ENCODE measurements around the gene DOCK9. TPM values are rescaled to one million over a fixed set of nuclear protein-coding genes. Genes with fewer than 3 reads are reported as not detected.
A peak's percentile ranks its signal among the peaks of the same experiment; 100 is the strongest.

DOCK9 gene
- total and polyA plus RNA-seq, 5 experiments from 2014 or later, result 6.6 to 211 (median 36.8) TPM

DNA sequence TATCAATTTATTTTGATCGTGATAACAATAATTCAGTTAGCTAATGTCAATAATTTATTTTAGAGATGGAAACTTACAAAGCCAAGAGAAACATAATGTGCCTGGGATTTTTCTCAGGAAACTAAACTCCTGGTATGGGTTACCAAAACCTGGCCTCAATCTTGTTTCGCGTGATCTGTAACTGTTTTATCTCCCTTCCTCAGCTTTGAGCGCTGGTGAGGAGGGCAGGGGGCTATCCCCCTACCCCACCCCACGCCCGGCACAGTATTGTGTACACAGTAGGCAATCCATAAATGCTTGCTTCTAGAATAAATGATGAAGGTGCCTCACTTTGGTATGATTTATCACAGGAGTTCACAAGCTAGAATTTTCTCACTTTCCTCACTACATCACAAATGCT lies 7.7 kb upstream of the DOCK9 start:
- Mint-ChIP-seq H3K4me3 (no peak overlapping the region), H3K27me3 (no peaks in the 10 kb centered on the region), H3K4me1 (peaks cover 33 to 86% (median 75%) of the 10 kb centered on the region in 4 donors), H3K36me3 (peaks cover 0 to 5% (median 0%) of the 10 kb centered on the region in 3 donors), H3K9me3 (no peaks in the 10 kb centered on the region), H3K27ac (peak overlapping the region in 4 of 10 donors; percentile 29 to 83 (median 52))
- no peak for ATAC-seq
- POLR2A ChIA-PET, result interaction anchor here (0.9 kb wide), 1 partner anchor 20 kb away, joined by 3 read pairs; no protein-coding TSS in a partner anchor
- DNase-seq, result no peak

DNA sequence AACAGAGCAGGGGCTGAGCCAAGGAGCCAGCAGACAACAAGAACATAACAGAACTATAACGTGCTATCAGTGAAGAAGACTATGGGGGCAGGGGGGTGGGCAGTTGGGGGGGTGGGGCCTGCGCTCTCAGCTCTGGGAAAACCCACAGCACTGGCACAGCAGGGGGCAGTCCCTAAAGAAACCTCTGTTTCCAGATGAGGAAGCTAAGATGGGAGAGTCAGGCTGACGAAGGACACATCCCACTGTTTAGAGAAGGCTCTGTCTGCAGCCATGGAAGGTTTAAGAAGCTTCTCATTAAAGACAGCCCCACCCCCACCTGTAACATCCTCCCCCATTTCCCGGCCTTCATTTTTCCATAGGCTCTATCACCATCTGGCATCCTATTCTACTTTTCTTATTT lies 7.1 kb upstream of the DOCK9 start:
- H3K4me3 Mint-ChIP-seq, result peak overlapping the region in 1 of 10 donors; percentile 52
- H3K9me3 Mint-ChIP-seq, result no peaks in the 10 kb centered on the region
- POLR2A ChIA-PET, result no interaction called here
- peaks cover 33 to 86% (median 78%) of the 10 kb centered on the region in 4 donors for H3K4me1 Mint-ChIP-seq
- no peaks in the 10 kb centered on the region for H3K27me3 Mint-ChIP-seq
- ATAC-seq, result no peak
- no peak for DNase-seq
- peak overlapping the region in 5 of 10 donors; percentile 25 to 83 (median 37) for H3K27ac Mint-ChIP-seq
- H3K36me3 Mint-ChIP-seq, result peaks cover 0 to 3% (median 0%) of the 10 kb centered on the region in 3 donors

DNA sequence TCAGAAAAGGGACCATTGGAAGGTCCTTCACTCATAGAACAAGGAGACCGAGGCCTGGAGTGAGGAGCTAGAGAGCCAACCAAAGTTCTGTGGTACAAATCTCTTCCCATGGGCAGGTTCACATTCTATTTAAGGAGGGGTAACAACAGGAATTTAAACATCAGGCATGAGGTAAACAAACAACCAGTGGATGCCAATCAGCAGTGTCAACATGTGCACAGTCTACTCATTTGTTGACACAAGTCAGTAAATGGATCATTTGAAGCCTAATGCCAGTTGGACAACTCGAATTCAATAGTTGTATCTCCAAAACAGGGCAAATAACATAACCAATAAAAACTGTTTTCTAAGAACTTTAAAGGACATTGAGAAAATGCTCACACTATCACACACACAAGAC lies 6.3 kb upstream of the DOCK9 start:
- Mint-ChIP-seq H3K36me3 (peaks cover 0 to 2% (median under 1%) of the 10 kb centered on the region in 3 donors), H3K27me3 (no peaks in the 10 kb centered on the region), H3K27ac (peak overlapping the region in 4 of 10 donors; percentile 1 to 52 (median 32)), H3K9me3 (no peaks in the 10 kb centered on the region), H3K4me3 (no peak overlapping the region), H3K4me1 (peaks cover 34 to 81% (median 78%) of the 10 kb centered on the region in 4 donors)
- no peak for DNase-seq
- POLR2A ChIA-PET, result no interaction called here
- no peak for ATAC-seq

DNA sequence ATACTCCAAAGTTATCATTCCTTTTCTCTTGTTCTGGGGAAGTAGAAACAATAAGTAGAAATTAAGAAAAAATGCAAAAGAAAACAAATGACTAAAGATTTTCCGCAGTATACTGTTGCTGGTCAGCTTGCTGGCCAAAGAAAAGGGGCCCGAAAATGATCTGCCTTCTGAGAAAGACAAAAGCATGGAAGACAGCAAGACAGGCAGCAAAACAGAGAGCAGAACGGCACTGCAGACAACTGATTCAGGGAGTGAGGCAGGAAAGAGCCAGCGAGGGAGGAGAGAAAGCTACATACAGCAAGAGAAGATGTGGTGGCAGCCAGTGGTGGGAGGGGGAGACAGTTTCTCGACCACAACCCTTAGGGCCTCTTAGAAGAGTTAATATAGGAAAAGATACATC lies 5.3 kb upstream of the DOCK9 start:
- Mint-ChIP-seq H3K4me1 (peaks cover 35 to 81% (median 78%) of the 10 kb centered on the region in 4 donors), H3K36me3 (peaks cover 0 to 2% (median 2%) of the 10 kb centered on the region in 3 donors), H3K27ac (peak overlapping the region in 8 of 10 donors; percentile 14 to 85 (median 42)), H3K4me3 (peak overlapping the region in 3 of 10 donors; percentile 3 to 44 (median 27)), H3K27me3 (no peaks in the 10 kb centered on the region), H3K9me3 (no peaks in the 10 kb centered on the region)
- peak in 1 of 2 donors; percentile 29 for ATAC-seq
- no peak for DNase-seq
- POLR2A ChIA-PET, result interaction anchor here (0.7 to 1.3 kb wide), 2 partner anchors 17 to 319 kb away, joined by 3 read pairs; no protein-coding TSS in a partner anchor

DNA sequence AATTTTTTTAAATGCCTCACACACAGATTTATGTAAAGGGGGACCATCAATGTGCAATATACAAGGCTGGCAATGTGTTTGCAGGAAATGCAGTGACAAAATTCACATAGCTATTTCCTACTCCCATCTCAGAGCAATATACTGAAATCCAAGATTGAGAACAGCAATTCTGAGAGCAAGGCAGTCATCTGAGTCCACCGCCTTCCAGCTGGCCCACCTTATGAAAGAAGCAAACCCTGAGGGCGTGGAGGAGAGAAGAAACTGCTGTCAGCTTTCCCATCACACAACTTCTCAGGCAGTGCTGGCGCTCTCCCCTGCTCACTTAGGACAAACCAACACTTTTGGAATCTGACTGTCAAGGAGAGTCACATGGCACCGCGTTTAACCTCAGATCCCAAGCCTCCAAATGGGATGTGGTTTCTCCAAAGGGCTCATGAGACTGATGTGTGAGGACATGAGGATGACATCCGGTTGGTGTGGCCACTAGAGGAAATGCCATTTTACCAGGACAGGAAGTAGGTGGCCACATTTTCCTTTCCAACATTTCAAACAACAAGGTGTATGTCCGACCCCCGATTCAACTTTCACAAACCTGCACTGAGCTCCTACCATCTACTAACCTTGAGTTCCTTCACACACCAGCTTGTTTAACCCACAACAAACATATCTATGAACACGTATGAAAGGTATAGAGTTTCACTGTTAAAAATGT lies 3.7 kb upstream of the DOCK9 start:
- POLR2A ChIA-PET, result interaction anchor here (0.8 to 1.3 kb wide), 6 partner anchors 14 to 105 kb away, joined by 3 to 6 read pairs (median 4); no protein-coding TSS in a partner anchor
- peak; percentile 61 to 79 for ATAC-seq

DNA sequence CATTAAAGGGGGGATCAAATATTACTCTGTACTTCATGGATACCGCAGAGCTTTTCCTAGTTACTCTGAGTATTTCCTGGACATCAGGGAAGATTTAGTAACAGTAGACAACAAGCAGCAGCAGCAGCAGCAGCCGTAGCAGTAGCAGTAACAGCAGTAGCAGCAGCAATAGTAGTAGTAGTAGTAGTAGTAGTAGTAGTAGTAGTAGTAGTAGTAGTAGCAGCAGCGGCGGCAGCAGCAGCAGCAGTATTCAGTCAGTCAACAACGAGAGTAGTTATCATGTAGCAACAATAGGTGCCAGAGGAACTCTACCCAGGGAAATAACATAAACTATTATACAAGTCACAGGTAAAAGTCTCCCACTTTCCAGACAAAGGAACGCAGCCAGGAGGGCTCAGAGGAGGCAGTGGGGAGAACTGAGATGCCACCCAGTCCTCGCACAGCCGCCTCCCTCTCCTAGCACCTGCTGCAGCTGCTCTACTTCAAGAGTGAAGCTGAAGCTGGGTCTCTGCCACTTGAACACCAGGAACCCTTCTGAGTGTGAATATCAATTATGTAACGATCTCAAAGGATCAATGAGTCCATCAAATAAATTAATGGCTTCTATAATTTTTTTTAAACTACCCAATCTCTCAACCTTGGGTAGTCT lies 1.3 kb upstream of the DOCK9 start:
- peak overlapping the region in 8 of 10 donors; percentile 1 to 83 (median 62) for H3K27ac Mint-ChIP-seq
- ATAC-seq (no peak), DNase-seq (no peak)
- peaks cover 0 to 4% (median 2%) of the 10 kb centered on the region in 3 donors for H3K36me3 Mint-ChIP-seq
- H3K9me3 Mint-ChIP-seq, result no peaks in the 10 kb centered on the region
- H3K27me3 Mint-ChIP-seq, result no peaks in the 10 kb centered on the region
- peaks cover 44 to 91% (median 84%) of the 10 kb centered on the region in 4 donors for H3K4me1 Mint-ChIP-seq
- POLR2A ChIA-PET, result no interaction called here
- H3K4me3 Mint-ChIP-seq, result peak overlapping the region in 1 of 10 donors; percentile 5

More for the DNA sequence above, 3.7 kb upstream of the DOCK9 start:
- Mint-ChIP-seq H3K36me3 (peaks cover 0 to 2% (median 2%) of the 10 kb centered on the region in 3 donors), H3K27ac (peak overlapping the region; percentile 16 to 82 (median 60)), H3K4me3 (peak overlapping the region; percentile 1 to 59 (median 38)), H3K4me1 (peaks cover 39 to 89% (median 85%) of the 10 kb centered on the region in 4 donors), H3K9me3 (no peaks in the 10 kb centered on the region), H3K27me3 (no peaks in the 10 kb centered on the region)
- peak in 2 of 10 donors; percentile 9 to 32 for DNase-seq

DNA sequence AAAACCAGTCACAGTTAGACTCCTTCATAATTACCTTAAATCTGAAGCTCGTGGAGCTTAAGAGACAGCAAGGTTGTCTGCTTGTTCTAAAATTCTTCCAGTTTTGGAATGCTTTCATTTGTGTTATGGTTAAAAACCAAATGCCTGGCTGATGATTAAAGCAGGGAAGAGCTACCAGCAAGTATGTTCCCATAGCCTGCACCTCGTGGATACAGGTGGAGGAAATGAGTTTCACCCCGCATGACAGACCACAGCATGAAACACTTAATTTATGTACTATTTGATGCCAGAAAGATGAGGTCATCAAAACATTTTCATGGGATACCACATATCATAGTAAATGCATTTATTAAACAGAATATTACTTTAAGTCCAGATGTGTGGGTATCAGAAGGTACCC lies 416 bp upstream of the DOCK9 start:
- POLR2A ChIA-PET, result interaction anchor here (1.5 kb wide), 1 partner anchor 9 kb away, joined by 6 read pairs; no protein-coding TSS in a partner anchor
- peak overlapping the region in 8 of 10 donors; percentile 21 to 65 (median 53) for H3K27ac Mint-ChIP-seq
- H3K27me3 Mint-ChIP-seq, result no peaks in the 10 kb centered on the region
- H3K4me1 Mint-ChIP-seq, result peaks cover 42 to 92% (median 80%) of the 10 kb centered on the region in 4 donors
- no peaks in the 10 kb centered on the region for H3K9me3 Mint-ChIP-seq
- peak overlapping the region in 2 of 10 donors; percentile 23 to 31 for H3K4me3 Mint-ChIP-seq
- ATAC-seq, result no peak
- H3K36me3 Mint-ChIP-seq, result peaks cover 0 to 4% (median 2%) of the 10 kb centered on the region in 3 donors
- no peak for DNase-seq

DNA sequence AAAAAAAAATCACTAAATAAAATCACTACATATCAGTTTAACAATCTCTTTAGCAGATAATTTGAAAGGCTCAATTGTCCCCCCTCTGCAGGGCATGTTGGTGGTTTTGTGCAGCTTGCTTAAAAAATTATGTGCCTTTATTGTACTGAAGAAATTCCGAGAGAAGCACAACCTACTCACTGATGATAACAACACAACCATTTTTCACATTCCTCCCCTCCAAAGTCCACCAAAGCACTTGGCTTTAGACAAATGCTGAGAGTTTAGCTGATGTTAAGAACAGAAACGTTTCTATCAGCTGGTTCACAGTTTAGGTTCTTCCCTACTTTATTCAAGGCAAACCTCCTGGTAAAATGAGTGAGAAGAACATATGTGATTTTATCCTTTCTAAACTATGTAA lies 923 bp downstream of the DOCK9 start:
- peaks cover 33 to 90% (median 73%) of the 10 kb centered on the region in 4 donors for H3K4me1 Mint-ChIP-seq
- POLR2A ChIA-PET, result interaction anchor here (1.1 to 1.9 kb wide), 2 partner anchors 13 to 74 kb away, joined by 6 to 7 read pairs; no protein-coding TSS in a partner anchor
- no peak for ATAC-seq
- no peaks in the 10 kb centered on the region for H3K9me3 Mint-ChIP-seq
- peak overlapping the region in 6 of 10 donors; percentile 15 to 65 (median 44) for H3K27ac Mint-ChIP-seq
- H3K36me3 Mint-ChIP-seq, result peaks cover 0 to 4% (median 2%) of the 10 kb centered on the region in 3 donors
- H3K4me3 Mint-ChIP-seq, result peak overlapping the region in 4 of 10 donors; percentile 3 to 54 (median 16)
- no peaks in the 10 kb centered on the region for H3K27me3 Mint-ChIP-seq
- no peak for DNase-seq

DNA sequence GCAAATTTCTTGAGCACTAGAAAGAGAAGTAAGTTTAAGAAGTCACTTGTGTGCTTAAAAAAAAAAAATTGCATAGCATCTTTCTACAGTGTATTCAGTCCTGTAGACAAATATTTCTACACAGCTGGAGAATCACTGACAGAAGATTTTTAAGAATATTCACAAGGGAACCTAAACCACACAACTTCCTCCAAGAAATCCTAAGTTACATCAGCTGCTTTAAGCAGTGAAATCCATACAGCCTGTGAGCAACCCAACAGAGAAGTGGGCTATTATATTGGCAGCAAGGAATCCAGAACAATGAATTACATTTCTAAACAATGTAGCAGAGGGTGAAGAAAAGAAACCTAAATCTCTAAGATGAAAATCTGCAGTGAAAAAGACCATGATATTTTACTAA lies 1.5 kb downstream of the DOCK9 start:
- ATAC-seq, result no peak
- POLR2A ChIA-PET, result interaction anchor here (0.7 to 1.9 kb wide), 3 partner anchors 13 to 73 kb away, joined by 3 to 7 read pairs (median 6); no protein-coding TSS in a partner anchor
- peak overlapping the region in 6 of 10 donors; percentile 1 to 73 (median 38) for H3K4me3 Mint-ChIP-seq
- no peaks in the 10 kb centered on the region for H3K27me3 Mint-ChIP-seq
- no peaks in the 10 kb centered on the region for H3K9me3 Mint-ChIP-seq
- peak overlapping the region in 8 of 10 donors; percentile 15 to 90 (median 78) for H3K27ac Mint-ChIP-seq
- peaks cover 27 to 89% (median 70%) of the 10 kb centered on the region in 4 donors for H3K4me1 Mint-ChIP-seq
- no peak for DNase-seq
- H3K36me3 Mint-ChIP-seq, result peaks cover 0 to 4% (median 2%) of the 10 kb centered on the region in 3 donors

DNA sequence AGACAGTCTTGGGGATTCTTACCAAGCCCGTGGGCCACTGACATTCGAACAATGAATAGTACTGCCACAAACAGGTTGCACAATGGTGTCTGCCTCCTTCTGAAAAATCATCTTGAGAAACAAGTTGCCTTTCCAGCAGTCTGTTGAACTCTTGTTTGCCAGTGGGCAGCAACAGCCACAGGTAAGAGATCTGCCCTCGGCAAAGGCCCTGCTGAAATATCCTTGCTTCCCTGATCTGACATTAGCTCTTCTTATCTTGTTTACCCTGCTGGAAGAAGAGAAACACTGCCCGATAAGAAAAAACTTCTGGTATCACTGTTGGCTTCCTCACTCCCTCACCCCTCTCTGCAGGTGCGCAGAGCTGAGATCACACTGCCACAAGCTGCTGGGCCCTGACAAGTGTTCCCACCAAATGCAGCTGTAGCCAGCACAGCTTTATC lies 2.0 kb downstream of the DOCK9 start:
- DNase-seq (no peak), ATAC-seq (peak; percentile 28 to 33)
- no peaks in the 10 kb centered on the region for H3K9me3 Mint-ChIP-seq
- peak overlapping the region in 8 of 10 donors; percentile 15 to 90 (median 78) for H3K27ac Mint-ChIP-seq
- H3K36me3 Mint-ChIP-seq, result peaks cover 0 to 4% (median 2%) of the 10 kb centered on the region in 3 donors
- H3K4me3 Mint-ChIP-seq, result peak overlapping the region in 7 of 10 donors; percentile 16 to 73 (median 34)
- no peaks in the 10 kb centered on the region for H3K27me3 Mint-ChIP-seq
- POLR2A ChIA-PET, result interaction anchor here (0.7 to 1.9 kb wide), 3 partner anchors 12 to 73 kb away, joined by 3 to 7 read pairs (median 6); no protein-coding TSS in a partner anchor
- peaks cover 28 to 88% (median 69%) of the 10 kb centered on the region in 4 donors for H3K4me1 Mint-ChIP-seq

DNA sequence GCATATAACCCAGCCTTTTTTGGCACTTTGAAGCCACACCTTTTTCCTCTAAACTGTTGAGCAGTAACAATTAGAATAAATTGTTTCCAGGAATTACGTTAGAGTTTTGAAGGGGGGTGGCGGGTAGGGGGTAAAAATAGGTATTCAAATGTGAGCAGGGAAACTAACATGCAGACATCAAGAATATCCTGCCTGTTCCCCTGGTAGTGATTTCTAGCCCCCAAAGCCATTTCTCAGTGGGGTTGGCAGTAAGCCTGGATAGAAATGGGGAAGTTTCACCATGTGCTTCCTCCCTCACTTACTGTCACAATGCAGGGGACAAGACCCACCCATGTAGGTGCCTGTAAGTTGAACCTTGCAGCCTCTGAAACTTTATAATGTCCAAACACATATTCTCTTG lies 3.8 kb downstream of the DOCK9 start:
- DNase-seq, result no peak
- POLR2A ChIA-PET, result interaction anchor here (0.6 kb wide), 1 partner anchor 27 kb away, joined by 4 read pairs; no protein-coding TSS in a partner anchor
- ATAC-seq, result no peak
- Mint-ChIP-seq H3K27ac (peak overlapping the region in 1 of 10 donors; percentile 2), H3K36me3 (peaks cover 0 to 8% (median 0%) of the 10 kb centered on the region in 3 donors), H3K4me3 (no peak overlapping the region), H3K27me3 (no peaks in the 10 kb centered on the region), H3K4me1 (peaks cover 34 to 90% (median 74%) of the 10 kb centered on the region in 4 donors), H3K9me3 (no peaks in the 10 kb centered on the region)

DNA sequence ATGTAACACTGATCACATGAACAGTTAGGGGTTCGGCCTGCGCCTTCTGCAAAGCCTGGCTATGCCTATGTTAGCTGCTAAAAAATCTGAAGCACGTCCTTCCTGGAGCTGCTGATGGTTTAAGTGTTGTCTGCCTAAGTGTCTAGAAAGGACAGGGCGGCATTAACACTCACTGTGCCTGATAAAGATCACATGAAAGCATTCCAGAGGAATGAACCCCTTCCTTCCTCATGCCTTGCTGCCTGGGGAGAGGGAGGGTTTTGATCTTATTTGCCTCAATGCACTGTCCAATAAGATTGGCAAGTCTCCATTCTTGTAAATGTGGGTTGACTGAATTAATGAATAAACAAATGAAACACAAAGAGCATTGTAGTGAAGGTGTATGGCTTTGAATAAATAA lies 5.2 kb downstream of the DOCK9 start:
- POLR2A ChIA-PET, result no interaction called here
- Mint-ChIP-seq H3K27ac (no peak overlapping the region), H3K36me3 (peaks cover 0 to 7% (median 0%) of the 10 kb centered on the region in 3 donors), H3K27me3 (no peaks in the 10 kb centered on the region), H3K9me3 (no peaks in the 10 kb centered on the region), H3K4me3 (no peak overlapping the region), H3K4me1 (peaks cover 31 to 81% (median 65%) of the 10 kb centered on the region in 4 donors)
- DNase-seq (no peak), ATAC-seq (no peak)
